ENCODE results near the gene FURIN. TPM values are rescaled to one million over a fixed set of nuclear protein-coding genes. Genes with fewer than 3 reads are reported as not detected.

Gene FURIN
- total and polyA plus RNA-seq, 9 of the 15 experiments (the other 6 are each of a cell fraction or from before 2014, with no cell fraction given), result 0.92 to 99.9 (median 34.8) TPM

DNA sequence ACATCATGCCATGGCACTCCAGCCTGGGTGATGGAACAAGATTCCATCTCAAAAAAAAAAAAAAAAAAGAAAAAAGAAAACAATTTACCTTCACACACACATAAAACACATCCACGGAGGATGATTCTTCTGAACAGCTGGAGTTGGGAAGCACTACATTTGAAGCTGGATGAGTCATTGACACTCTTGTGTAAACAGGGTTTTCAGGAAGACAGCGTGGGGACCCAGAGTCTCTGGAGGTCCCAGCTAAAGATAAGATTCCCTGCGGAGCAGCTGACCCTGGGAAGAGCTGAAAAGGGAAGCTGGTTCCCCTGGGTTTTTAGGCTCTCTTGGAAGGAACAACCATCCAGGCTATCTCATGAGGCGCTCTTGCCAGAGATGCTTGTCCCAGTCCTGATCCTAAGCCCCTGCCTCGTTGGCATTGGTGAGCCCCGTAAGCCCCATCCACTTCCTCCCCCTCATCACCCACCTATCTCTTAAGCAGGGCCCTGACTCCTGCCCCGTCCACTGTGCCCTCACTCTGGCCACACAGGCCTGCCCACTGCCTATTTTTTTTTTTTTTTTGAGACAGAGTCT, 32.0 kb upstream of the FURIN start (continued):
- TF ChIP-seq, protein P1, sequence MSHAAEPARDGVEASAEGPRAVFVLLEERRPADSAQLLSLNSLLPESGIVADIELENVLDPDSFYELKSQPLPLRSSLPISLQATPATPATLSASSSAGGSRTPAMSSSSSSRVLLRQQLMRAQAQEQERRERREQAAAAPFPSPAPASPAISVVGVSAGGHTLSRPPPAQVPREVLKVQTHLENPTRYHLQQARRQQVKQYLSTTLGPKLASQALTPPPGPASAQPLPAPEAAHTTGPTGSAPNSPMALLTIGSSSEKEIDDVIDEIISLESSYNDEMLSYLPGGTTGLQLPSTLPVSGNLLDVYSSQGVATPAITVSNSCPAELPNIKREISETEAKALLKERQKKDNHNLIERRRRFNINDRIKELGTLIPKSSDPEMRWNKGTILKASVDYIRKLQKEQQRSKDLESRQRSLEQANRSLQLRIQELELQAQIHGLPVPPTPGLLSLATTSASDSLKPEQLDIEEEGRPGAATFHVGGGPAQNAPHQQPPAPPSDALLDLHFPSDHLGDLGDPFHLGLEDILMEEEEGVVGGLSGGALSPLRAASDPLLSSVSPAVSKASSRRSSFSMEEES (CRISPR knock-in tag; IDR thresholded peaks at IDR 0.05), result no peak
- TF ChIP-seq RBM34 (IDR thresholded peaks at IDR 0.05; ENCODE audit: borderline replicate concordance, insufficient read depth, low read length), result no peak
- TF ChIP-seq KLF16 (IDR thresholded peaks at IDR 0.05), result no peak
- no peak for TF ChIP-seq NCOA6 (IDR thresholded peaks at IDR 0.05)
- TF ChIP-seq ZNF699 (CRISPR knock-in tag; IDR thresholded peaks at IDR 0.05; ENCODE audit: insufficient replicate concordance), result no peak
- TF ChIP-seq CBX2 (IDR thresholded peaks at IDR 0.05; ENCODE audit: insufficient read depth, low read length, poor library complexity, severe bottlenecking), result no peak
- TF ChIP-seq, protein P2, sequence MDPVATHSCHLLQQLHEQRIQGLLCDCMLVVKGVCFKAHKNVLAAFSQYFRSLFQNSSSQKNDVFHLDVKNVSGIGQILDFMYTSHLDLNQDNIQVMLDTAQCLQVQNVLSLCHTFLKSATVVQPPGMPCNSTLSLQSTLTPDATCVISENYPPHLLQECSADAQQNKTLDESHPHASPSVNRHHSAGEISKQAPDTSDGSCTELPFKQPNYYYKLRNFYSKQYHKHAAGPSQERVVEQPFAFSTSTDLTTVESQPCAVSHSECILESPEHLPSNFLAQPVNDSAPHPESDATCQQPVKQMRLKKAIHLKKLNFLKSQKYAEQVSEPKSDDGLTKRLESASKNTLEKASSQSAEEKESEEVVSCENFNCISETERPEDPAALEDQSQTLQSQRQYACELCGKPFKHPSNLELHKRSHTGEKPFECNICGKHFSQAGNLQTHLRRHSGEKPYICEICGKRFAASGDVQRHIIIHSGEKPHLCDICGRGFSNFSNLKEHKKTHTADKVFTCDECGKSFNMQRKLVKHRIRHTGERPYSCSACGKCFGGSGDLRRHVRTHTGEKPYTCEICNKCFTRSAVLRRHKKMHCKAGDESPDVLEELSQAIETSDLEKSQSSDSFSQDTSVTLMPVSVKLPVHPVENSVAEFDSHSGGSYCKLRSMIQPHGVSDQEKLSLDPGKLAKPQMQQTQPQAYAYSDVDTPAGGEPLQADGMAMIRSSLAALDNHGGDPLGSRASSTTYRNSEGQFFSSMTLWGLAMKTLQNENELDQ (CRISPR knock-in tag; IDR thresholded peaks at IDR 0.05; ENCODE audit: borderline replicate concordance), result no peak
- TF ChIP-seq PCBP2 (IDR thresholded peaks at IDR 0.05; ENCODE audit: low read depth, low read length, poor library complexity, severe bottlenecking), result no peak
- TF ChIP-seq CREB1 (IDR thresholded peaks at IDR 0.05), result no peak
- TF ChIP-seq CREB1 (CRISPR knock-in tag; IDR thresholded peaks at IDR 0.05), result no peak
- TF ChIP-seq, protein P3, sequence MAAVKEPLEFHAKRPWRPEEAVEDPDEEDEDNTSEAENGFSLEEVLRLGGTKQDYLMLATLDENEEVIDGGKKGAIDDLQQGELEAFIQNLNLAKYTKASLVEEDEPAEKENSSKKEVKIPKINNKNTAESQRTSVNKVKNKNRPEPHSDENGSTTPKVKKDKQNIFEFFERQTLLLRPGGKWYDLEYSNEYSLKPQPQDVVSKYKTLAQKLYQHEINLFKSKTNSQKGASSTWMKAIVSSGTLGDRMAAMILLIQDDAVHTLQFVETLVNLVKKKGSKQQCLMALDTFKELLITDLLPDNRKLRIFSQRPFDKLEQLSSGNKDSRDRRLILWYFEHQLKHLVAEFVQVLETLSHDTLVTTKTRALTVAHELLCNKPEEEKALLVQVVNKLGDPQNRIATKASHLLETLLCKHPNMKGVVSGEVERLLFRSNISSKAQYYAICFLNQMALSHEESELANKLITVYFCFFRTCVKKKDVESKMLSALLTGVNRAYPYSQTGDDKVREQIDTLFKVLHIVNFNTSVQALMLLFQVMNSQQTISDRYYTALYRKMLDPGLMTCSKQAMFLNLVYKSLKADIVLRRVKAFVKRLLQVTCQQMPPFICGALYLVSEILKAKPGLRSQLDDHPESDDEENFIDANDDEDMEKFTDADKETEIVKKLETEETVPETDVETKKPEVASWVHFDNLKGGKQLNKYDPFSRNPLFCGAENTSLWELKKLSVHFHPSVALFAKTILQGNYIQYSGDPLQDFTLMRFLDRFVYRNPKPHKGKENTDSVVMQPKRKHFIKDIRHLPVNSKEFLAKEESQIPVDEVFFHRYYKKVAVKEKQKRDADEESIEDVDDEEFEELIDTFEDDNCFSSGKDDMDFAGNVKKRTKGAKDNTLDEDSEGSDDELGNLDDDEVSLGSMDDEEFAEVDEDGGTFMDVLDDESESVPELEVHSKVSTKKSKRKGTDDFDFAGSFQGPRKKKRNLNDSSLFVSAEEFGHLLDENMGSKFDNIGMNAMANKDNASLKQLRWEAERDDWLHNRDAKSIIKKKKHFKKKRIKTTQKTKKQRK (IDR thresholded peaks at IDR 0.05; ENCODE audit: borderline replicate concordance, low read depth, low read length), result no peak
- TF ChIP-seq, protein P4, sequence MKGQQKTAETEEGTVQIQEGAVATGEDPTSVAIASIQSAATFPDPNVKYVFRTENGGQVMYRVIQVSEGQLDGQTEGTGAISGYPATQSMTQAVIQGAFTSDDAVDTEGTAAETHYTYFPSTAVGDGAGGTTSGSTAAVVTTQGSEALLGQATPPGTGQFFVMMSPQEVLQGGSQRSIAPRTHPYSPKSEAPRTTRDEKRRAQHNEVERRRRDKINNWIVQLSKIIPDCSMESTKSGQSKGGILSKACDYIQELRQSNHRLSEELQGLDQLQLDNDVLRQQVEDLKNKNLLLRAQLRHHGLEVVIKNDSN (CRISPR knock-in tag; IDR thresholded peaks at IDR 0.05), result no peak
- no peak for TF ChIP-seq POLR3A (IDR thresholded peaks at IDR 0.05; ENCODE audit: borderline replicate concordance, extremely low read depth, insufficient read depth, insufficient read length)

Data from K562 (cell line).